GM18505 (cell line): ENCODE results near the gene BMP8A.
A peak's percentile ranks its signal among the peaks of the same experiment; 100 is the strongest.
"Not testable (repeated sequence)": the region's sequence is repeated elsewhere in the genome, so short reads cannot be mapped to it uniquely, and the experiment has no call there.

Experiments
- ATAC-seq: cut with Tn5 transposase; IDR thresholded peaks from one replicate; pipeline ENCODE4 v1.9.1; 2021; ENCODE audit not compliant: unreplicated experiment
- POLR2A ChIP-seq: IDR thresholded peaks from 4 replicates; pipeline ENCODE4 v1.6.1; 2011; ENCODE audit warnings: borderline replicate concordance; ENCODE audit not compliant: insufficient read depth, insufficient read length; ENCODE audit errors: extremely low read depth

The BMP8A gene, protein sequence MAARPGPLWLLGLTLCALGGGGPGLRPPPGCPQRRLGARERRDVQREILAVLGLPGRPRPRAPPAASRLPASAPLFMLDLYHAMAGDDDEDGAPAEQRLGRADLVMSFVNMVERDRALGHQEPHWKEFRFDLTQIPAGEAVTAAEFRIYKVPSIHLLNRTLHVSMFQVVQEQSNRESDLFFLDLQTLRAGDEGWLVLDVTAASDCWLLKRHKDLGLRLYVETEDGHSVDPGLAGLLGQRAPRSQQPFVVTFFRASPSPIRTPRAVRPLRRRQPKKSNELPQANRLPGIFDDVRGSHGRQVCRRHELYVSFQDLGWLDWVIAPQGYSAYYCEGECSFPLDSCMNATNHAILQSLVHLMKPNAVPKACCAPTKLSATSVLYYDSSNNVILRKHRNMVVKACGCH

DNA sequence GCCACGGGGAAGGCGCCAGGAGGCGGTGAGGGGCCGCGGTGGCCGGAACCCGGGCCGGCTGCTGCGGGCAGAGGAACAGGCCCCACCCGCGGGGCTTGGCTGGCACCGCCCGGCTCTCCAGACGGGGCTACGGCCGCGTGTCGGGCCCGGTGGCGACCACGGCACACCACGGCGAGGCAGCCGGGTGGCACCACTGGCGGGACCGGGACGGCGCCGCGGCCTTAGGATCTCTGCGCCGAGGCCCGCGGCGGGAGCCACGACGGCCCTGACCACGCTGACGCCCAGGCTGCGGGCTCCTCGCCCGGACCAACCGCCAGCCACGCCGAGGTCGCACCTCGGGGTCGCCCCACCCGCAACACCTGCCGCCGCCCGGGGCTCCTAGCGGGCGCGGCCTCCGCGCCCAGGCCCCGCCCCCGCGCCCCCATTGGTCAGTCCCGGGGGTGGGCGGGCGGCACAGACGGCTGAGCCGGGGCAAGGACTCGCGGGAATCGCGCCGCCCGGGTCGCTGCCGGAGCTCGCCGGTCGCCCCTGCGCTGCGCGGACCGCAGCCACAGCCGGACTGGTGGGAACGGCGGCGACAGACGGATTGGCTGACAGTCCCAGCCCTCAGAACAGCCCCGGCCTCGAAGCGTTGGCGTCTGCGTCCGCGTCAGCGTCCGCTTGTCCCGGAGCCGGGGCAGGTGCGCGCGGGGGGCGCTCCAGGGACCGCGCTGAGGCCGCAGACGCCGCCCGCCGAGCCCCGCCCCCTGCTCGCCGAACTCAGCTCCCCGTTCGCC lies at the start of gene BMP8A:
Gene BMP8A (plus strand): TSS at position 491 of the 776 bp plus-strand sequence. CDS start 356 bp downstream, outside the sequence.
- TF ChIP-seq POLR2A: no peak
- peak; percentile 62 for ATAC-seq

DNA sequence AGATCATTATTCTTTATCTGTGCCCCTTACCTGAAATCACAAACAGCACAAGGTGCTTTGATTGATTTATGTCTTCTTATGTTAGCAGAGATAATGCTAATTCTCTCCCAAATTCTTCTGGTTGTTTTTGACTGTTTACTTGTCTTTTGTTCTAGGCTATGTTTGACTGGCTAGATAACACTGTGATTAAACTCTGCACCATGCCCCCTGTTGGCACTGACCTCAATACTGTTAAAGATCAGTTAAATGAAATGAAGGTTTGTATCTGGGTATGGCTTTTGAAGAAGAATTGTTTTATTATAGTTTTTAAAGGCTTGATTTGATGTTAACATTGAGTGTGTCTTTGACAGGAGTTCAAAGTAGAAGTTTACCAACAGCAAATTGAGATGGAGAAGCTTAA lies 49.6 kb upstream of the BMP8A start:
- no peak for TF ChIP-seq POLR2A
- no peak for ATAC-seq

DNA sequence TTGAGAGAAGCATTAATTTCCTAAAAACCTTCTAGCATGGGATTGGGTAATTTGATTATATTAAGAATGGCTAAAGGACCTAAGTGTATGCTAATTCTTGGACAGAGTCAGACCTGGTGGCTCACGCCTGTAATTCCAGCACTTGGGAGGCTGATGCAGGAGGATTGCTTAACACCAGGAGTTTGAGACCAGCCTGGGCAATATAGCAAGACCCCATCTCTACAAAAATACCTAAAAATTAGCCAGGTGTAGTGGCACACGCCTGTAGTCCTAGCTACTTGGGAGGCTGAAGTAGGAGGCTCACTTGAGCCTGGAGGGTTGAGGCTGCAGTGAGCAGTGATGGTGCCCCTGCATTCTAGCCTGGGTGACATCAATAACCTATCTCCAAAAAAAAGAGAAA lies 45.9 kb upstream of the BMP8A start:
- no peak for TF ChIP-seq POLR2A
- ATAC-seq: no peak

DNA sequence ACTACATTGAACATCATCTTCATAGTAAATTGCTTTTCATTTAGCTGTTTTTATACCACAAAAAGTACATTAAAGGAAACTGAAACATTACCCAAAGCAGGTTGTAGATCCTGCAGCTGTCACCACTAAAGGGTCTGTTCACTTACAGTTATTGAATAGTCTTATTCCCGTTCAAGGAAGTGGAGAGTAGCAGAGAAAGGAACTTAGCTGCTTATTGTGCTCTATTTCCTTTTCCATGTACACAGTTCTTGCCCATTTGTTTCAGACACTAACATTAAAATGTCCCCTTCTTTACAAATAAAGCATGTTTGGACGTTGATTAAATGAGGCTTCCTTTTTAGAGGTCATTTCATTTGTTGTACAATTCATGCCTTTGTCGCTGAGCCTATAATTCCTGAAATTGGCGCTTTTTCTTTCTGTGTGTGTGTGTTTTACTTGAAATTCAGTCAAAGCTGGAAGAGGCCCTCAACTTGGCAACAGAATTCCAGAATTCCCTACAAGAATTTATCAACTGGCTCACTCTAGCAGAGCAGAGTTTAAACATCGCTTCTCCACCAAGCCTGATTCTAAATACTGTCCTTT lies 44.4 kb upstream of the BMP8A start:
- no peak for ATAC-seq
- TF ChIP-seq POLR2A: no peak

DNA sequence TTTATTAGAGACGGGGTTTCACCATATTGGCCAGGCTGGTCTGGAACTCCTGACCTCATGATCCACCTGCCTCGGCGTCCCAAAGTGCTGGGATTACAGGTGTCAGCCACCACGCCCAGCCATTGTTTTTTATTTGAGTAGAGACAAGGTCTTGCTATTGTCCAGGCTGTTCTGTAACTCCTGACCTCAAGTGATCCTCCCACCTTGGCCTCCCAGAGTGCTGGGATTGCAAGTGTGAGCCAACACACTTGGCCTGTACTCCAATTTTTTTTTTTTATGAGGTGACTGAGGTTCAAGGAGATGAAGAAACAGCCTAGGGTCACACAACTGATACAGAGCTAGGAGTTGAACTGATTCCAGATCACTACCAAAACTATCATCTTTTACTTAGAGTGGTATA lies 41.4 kb upstream of the BMP8A start:
- not testable (repeated sequence) for ATAC-seq

DNA sequence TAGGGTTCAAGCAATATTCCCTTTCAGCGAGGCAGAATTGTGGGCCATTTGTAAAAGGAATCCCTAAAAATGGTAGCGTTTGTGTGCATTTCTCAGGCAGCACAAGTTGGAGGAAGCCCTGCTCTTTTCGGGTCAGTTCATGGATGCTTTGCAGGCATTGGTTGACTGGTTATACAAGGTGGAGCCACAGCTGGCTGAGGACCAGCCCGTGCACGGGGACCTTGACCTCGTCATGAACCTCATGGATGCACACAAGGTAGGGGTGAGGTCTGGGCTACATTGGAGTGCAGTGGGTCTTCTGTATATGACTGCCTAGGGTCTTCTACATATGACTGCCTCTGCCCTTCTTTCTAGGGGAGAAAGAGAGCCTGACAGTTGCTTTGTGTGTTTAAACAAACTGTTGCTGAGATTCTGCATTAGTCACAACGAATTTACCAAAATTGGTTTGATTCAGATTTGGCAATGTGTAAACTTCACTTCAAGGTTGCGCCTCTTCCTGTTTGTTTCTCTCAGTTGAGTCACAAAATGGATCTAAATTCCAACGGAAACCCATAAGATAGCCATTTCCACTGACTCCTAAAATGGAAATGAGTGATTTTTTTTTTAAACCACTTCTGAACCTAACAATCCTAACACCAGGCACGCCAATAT lies 40.4 kb upstream of the BMP8A start:
- no peak for ATAC-seq
- TF ChIP-seq POLR2A: no peak

- no peak for ATAC-seq
These were observed 39.4 kb upstream of the BMP8A start for GRCh38 chr1:39452081-39452480.

GRCh38 chr1:39452540-39452939 lies 38.9 kb upstream of the BMP8A start:
- ATAC-seq: no peak
- no peak for TF ChIP-seq POLR2A

More at GRCh38 chr1:39452081-39452480, 39.4 kb upstream of the BMP8A start:
- TF ChIP-seq POLR2A: no peak

GRCh38 chr1:39453603-39454002 lies 37.8 kb upstream of the BMP8A start:
- no peak for ATAC-seq

DNA sequence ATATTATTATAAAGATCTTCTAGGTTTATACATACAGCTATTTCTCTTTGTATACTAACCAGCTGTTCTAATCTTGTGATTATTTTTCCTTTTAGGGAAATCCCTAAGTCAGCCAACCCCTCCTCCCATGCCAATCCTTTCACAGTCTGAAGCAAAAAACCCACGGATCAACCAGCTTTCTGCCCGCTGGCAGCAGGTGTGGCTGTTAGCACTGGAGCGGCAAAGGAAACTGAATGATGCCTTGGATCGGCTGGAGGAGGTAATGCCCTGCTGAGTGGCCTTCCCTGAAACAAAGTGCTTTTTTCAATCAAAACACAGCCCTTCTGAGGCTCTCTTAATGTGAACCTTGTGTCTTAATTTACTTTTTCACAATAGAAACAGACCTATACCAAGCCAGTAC lies 32.4 kb upstream of the BMP8A start:
- ATAC-seq: no peak
- TF ChIP-seq POLR2A: no peak

More at GRCh38 chr1:39453603-39454002, 37.8 kb upstream of the BMP8A start:
- no peak for TF ChIP-seq POLR2A

DNA sequence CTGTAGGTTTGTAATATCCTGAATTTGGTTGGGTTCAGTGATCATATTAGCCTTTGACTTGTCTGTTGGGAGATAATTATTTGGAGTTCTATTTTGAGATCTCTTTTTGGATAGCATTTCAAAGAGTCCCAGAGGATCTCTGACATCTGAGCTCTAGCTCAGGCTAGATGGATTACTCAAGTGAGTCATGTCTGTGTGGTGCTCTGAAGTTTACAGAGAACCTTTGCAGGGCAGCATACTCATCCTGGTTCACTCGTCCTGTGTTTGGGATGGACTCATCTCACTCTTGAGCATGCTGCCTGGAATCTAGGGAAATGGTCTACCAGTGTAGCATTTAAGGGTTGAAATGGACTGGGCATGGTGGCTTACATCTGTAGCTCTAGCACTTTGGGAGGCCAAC lies 29.4 kb upstream of the BMP8A start:
- no peak for ATAC-seq

DNA sequence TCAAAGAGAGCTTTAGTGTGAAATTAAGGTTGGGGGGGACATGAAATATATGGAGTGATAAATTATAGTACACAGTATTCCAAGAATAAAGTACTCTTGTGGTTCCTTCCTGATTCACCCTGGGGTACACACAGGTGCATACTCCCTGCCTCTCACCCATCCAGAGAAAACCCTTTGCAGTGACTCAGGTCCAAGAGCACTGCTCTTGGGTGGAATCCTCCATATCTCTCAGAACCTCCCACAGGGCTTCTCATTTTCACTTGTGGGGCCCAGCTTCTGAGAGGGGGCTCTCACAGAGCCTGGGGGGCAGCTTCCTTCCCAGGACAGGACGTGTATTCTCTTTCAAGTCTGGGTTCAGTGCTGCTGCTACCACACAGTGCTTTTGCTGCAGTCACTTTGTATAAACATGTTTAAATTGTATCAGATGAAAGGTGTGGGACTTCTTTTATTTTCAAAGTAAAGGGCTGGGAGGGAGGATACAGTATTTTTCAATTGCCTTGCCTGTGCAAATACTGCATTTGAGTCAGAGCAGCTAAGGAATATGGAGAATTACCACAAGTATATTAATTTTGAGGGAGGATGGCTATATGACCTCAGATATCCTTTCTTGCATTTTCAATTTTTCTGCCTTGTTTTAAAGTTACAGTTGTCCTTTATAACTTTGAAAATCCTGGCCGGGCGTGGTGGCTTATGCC lies 24.9 kb upstream of the BMP8A start:
- no peak for ATAC-seq
- TF ChIP-seq POLR2A: no peak

More for the DNA sequence above, 29.4 kb upstream of the BMP8A start:
- no peak for TF ChIP-seq POLR2A

GRCh38 chr1:39467108-39467720 lies 24.2 kb upstream of the BMP8A start:
- not testable (repeated sequence) for ATAC-seq
